HepG2 (cell line): Measurements from ENCODE around the gene SLC12A5. TPM values are rescaled to one million over a fixed set of nuclear protein-coding genes. Genes with fewer than 3 reads are reported as not detected.

Experiments
- DBP ChIP-seq: sonication (generic); formaldehyde crosslinking; IDR thresholded peaks from 2 replicates; pipeline ENCODE4 v1.4.0; 2020; ENCODE audit warnings: missing genetic modification reagents; ENCODE audit errors: not compliant biosample characterization
- DZIP1 ChIP-seq: sonication (generic); formaldehyde crosslinking; IDR thresholded peaks from 2 replicates; pipeline ENCODE4 v1.5.0; 2020; ENCODE audit warnings: mild to moderate bottlenecking, missing genetic modification reagents
- HIVEP1 ChIP-seq: sonication (generic); formaldehyde crosslinking; IDR thresholded peaks from 2 replicates; pipeline ENCODE4 v1.4.0; 2020; ENCODE audit warnings: mild to moderate bottlenecking, missing genetic modification reagents
- HNRNPLL ChIP-seq: fragments of 200-400 bp; formaldehyde crosslinking; IDR thresholded peaks from 2 replicates; pipeline ENCODE4 v1.6.1; 2017; ENCODE audit warnings: mild to moderate bottlenecking, low read depth, low read length; ENCODE audit not compliant: poor library complexity, severe bottlenecking
- NFKBIZ ChIP-seq: IDR thresholded peaks from 2 replicates; pipeline ENCODE4 v1.6.1; 2018; ENCODE audit warnings: missing genetic modification reagents, missing compliant biosample characterization
- NR1H2 ChIP-seq: sonication (generic); formaldehyde crosslinking; IDR thresholded peaks from 2 replicates; pipeline ENCODE4 v1.8.1; 2022; ENCODE audit warnings: low read depth, missing genetic modification reagents, borderline replicate concordance
- REST ChIP-seq, 2 experiments: IDR thresholded peaks; 2 replicates each; pipeline ENCODE4 v1.6.1; 2011 to 2012; ENCODE audit warnings: low read length in 2 of 2, borderline replicate concordance in 1 of 2, low read depth in 1 of 2, mild to moderate bottlenecking in 1 of 2, moderate library complexity in 1 of 2
- SIN3A ChIP-seq: IDR thresholded peaks from 2 replicates; pipeline ENCODE4 v1.6.1; 2011; ENCODE audit warnings: low read depth, mild to moderate bottlenecking, control low read depth, low read length, borderline replicate concordance
- SNAI1 ChIP-seq: sonication (generic); formaldehyde crosslinking; IDR thresholded peaks from 2 replicates; pipeline ENCODE4 v1.5.0; 2020; ENCODE audit warnings: mild to moderate bottlenecking, missing genetic modification reagents, borderline replicate concordance
- SPEN ChIP-seq: sonication (generic); formaldehyde crosslinking; IDR thresholded peaks from 2 replicates; pipeline ENCODE4 v1.5.1; 2020; ENCODE audit warnings: low read depth, mild to moderate bottlenecking, missing genetic modification reagents
- TSC22D2 ChIP-seq: sonication (generic); formaldehyde crosslinking; IDR thresholded peaks from 2 replicates; pipeline ENCODE4 v1.5.1; 2020; ENCODE audit warnings: missing genetic modification reagents, mild to moderate bottlenecking, borderline replicate concordance
- ZBTB38 ChIP-seq: sonication (generic); formaldehyde crosslinking; IDR thresholded peaks from 2 replicates; pipeline ENCODE4 v1.5.1; 2020; ENCODE audit warnings: mild to moderate bottlenecking, missing genetic modification reagents
- ZFX ChIP-seq: sonication (generic); formaldehyde crosslinking; IDR thresholded peaks from 2 replicates; pipeline ENCODE4 v1.4.0; 2020; ENCODE audit warnings: mild to moderate bottlenecking, low read depth, missing genetic modification reagents, moderate library complexity
- ZNF205 ChIP-seq: IDR thresholded peaks from 2 replicates; pipeline ENCODE4 v1.6.1; 2018; ENCODE audit warnings: missing biosample characterization, missing genetic modification reagents
- ZNF235 ChIP-seq: sonication (generic); formaldehyde crosslinking; IDR thresholded peaks from 2 replicates; pipeline ENCODE4 v1.8.1; 2023; ENCODE audit warnings: mild to moderate bottlenecking, missing genetic modification reagents, borderline replicate concordance
- ZNF260 ChIP-seq: sonication (generic); formaldehyde crosslinking; IDR thresholded peaks from 2 replicates; pipeline ENCODE4 v1.4.0; 2020; ENCODE audit warnings: missing genetic modification reagents, low read depth, mild to moderate bottlenecking, borderline replicate concordance
- ZNF382 ChIP-seq: sonication (generic); formaldehyde crosslinking; IDR thresholded peaks from 2 replicates; pipeline ENCODE4 v1.5.0; 2020; ENCODE audit warnings: missing genetic modification reagents, mild to moderate bottlenecking, borderline replicate concordance
- ZNF44 ChIP-seq: sonication (generic); formaldehyde crosslinking; IDR thresholded peaks from 2 replicates; pipeline ENCODE4 v1.5.1; 2020; ENCODE audit warnings: mild to moderate bottlenecking, missing genetic modification reagents
- ZNF484 ChIP-seq: sonication (generic); formaldehyde crosslinking; IDR thresholded peaks from 2 replicates; pipeline ENCODE4 v1.5.1; 2020; ENCODE audit warnings: mild to moderate bottlenecking, low read depth, missing genetic modification reagents, borderline replicate concordance
- ZNF670 ChIP-seq: sonication (generic); formaldehyde crosslinking; IDR thresholded peaks from 2 replicates; pipeline ENCODE4 v1.8.0; 2022; ENCODE audit warnings: mild to moderate bottlenecking, missing genetic modification reagents, borderline replicate concordance
- ZSCAN21 ChIP-seq: sonication (generic); formaldehyde crosslinking; IDR thresholded peaks from 2 replicates; pipeline ENCODE4 v1.8.0; 2022; ENCODE audit warnings: mild to moderate bottlenecking, missing genetic modification reagents, moderate library complexity, borderline replicate concordance
- polyA plus RNA-seq, 8 experiments: library from polyadenylated mRNA; depleted of rRNA in 3 of 8; stranded (reverse) in 7 of 8; unstranded in 1 of 8; fragments of >200 nt; fragmentation: Illumina TruSeq in 4 of 8; extraction: Trizol in 4 of 8; gene quantifications; 2 replicates each; pipeline versions ENCODE4 v1.2.1 to v1.2.3, GENCODE V29; 2011 to 2016; ENCODE audit warnings: low read depth in 4 of 8, missing spikeins in 1 of 8, mixed read lengths in 1 of 8; ENCODE audit not compliant: insufficient read depth in 1 of 8
- total RNA-seq, 5 experiments: library from RNA; depleted of rRNA; stranded (reverse); fragments of >200 nt; fragmentation: Illumina TruSeq; extraction: Trizol; gene quantifications; 2 replicates each; pipeline ENCODE4 v1.2.3, GENCODE V29; 2016; ENCODE audit warnings: low read depth in 1 of 5

SLC12A5 gene
- total and polyA plus RNA-seq, 2 of the 13 experiments (the other 11 are each of a cell fraction or from before 2014, with no cell fraction given) = 4.3 to 5.4 TPM

GRCh38 chr20:46027245-46027853 is 1.7 kb upstream of the SLC12A5 start (continued):
- TF ChIP-seq SNAI1 (CRISPR knock-in tag) (0 out of 2 replicates have a peak, but pooled peaks have one; percentile 63), HIVEP1 (no peak), ZNF670 (CRISPR knock-in tag) (0 out of 2 replicates have a peak, but pooled peaks have one; percentile 32), ZFX (no peak), ZNF44 (CRISPR knock-in tag) (no peak), REST (IDR thresholded peaks at IDR 0.05; ENCODE audit: borderline replicate concordance in 1 of 2, low read depth in 1 of 2, low read length in 2 of 2) (peak; percentile 76 to 98), NR1H2 (CRISPR knock-in tag) (no peak), ZNF382 (CRISPR knock-in tag) (no peak), ZNF205 (CRISPR knock-in tag) (no peak), SIN3A (no peak), ZNF235 (no peak), DZIP1 (CRISPR knock-in tag) (no peak), ZSCAN21 (CRISPR knock-in tag) (no peak), NFKBIZ (CRISPR knock-in tag) (no peak), DBP (CRISPR knock-in tag) (no peak), TSC22D2 (CRISPR knock-in tag) (peak; percentile 80; the same call in 1 of the 2 replicates), ZNF260 (CRISPR knock-in tag) (no peak), HNRNPLL (no peak), SPEN (CRISPR knock-in tag) (no peak), ZNF484 (CRISPR knock-in tag) (no peak), ZBTB38 (CRISPR knock-in tag) (no peak)
